Left lobe of liver (tissue), 2 donors: ENCODE measurements around the gene FAM170A. TPM values are rescaled to one million over a fixed set of nuclear protein-coding genes. Genes with fewer than 3 reads are reported as not detected.

Source experiments
- ATAC-seq: fragments of 200-7000 bp; cut with Tn5 transposase; one replicate; pipeline ENCODE4 v1.9.1; 2020; ENCODE audit warnings: mild to moderate bottlenecking, moderate library complexity
- DNase-seq: peaks from one replicate; pipeline ENCODE4 v3.0.0-alpha.2; 2020; ENCODE audit warnings: low spot score
- total RNA-seq: library from RNA; stranded (reverse); gene quantifications from one replicate; pipeline ENCODE4 v1.2.1, GENCODE V29; 2021
- donor health status: DM: no; HTN: no; CAD: no; lungs with moderate emphysema.
- donor health status: DM: no; HTN: yes; CAD: no.

FAM170A gene
- not detected for total RNA-seq

DNA sequence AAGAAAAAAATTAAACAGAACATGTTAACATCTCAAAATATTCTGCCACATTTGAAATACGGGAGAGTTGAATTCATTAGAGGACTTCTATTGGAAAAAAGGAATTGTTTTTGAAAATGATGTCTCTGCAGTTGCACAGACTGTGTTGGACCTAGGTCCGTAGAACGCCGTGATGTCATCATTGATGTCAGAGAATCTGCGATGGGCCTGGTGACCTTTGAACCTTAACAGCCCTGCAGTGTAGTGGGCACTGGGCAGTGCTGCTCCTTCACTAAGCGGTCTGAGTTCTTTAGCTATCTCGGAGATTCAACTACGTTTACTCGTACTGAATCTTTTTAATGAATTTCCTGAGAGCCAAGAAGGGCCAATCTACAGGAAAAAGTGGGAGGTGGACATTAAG, at the start of gene FAM170A:
TSS of gene FAM170A (plus strand) at position 220 of the 400 bp plus-strand sequence. CDS start 211 bp downstream, outside the sequence.
- ATAC-seq (no peak), DNase-seq (no peak)

DNA sequence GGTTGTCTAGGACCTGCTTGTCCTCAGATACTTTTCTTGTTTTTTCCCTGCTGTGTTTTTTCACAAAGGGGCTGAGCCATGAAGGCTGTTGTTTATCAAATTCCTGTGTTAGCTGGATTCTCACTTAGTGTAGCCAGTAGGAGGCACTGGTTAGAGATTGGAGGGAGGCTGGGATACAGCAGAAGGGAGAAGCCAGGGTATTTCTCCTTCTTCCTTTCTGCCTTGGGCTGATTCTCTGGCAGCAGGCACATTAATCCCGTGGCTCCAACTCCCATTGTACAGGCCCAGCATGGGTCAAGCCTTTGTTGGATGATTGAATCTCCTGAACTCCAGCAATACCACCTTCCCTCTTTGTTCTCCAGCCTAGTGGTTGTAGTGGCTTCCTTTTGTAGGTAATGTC, 46.4 kb upstream of the FAM170A start:
- no peak for ATAC-seq

GRCh38 chr5:119583684-119584083, 45.7 kb upstream of the FAM170A start:
- ATAC-seq (no peak), DNase-seq (no peak)

More for the DNA sequence above, 46.4 kb upstream of the FAM170A start:
- no peak for DNase-seq

- ATAC-seq, result no peak
- no peak for DNase-seq
These were observed 33.3 kb upstream of the FAM170A start for GRCh38 chr5:119596046-119596445.

DNA sequence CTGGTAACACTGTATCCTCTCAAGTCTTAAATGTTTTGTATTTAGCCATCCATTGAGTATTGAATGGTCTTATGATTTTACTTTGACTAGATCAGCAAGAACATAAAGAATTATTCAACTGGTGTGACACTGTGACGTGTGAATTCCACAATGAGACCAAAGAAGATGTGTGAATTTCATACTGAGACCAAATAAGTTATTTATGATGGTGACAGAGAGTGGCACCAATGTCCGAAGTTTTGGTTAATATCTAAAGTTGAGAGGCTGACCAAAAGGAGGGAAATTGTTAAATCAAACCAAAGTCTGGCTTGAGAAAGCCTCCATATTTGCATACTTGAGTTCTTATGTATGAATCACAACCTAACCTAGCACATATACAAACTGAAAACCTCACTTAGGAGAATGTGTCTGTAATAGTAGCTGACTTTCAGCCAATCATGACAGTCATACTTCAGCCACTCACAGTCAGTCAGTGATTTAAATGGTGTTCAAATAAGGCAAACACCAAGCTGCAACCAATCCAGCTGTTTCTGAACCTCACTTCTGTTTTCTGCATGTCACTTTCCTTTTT, 31.5 kb upstream of the FAM170A start:
- ATAC-seq, result no peak

DNA sequence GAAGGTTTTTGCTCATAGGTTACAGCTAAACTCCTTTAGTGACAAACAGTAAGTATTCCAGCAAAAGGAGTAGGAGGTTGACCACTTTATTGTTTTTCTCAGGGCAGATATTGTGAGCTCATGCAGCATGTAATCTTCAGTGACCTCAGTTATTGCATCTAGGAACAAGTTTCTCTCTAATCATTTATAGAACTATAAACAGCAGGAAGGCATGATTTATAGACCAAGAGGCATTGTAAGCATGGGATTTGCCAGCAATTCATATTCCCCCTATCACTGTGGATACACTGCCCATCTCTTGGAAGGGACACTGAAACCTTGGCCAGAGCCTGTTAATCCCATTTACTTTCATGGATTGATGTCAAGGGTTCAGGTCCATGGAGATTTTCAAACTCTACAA, 15.4 kb upstream of the FAM170A start:
- no peak for DNase-seq
- no peak for ATAC-seq

More for the DNA sequence above, 31.5 kb upstream of the FAM170A start:
- no peak for DNase-seq

GRCh38 chr5:119614838-119615237, 14.5 kb upstream of the FAM170A start:
- DNase-seq (no peak), ATAC-seq (no peak)

DNA sequence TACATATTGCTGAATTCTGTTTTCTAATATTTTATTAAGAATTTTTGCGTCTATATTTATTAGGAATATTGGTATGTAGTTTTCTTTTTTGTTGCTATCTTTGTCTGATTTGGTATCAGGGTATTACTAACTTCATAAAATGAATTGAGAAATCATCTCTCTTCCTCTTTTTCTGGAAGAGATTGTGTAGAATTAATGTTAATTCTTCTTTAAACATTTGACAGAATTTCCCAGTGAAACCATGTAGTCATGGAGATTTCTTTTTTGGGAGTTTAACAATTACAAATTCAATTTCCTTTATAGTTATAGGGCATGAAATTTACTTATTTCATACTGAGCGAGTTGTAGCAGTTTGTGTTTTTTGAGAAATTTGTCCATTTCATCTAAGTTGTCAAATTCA, 3.3 kb upstream of the FAM170A start:
- ATAC-seq (no peak), DNase-seq (no peak)

GRCh38 chr5:119630752-119631440, 1.5 kb downstream of the FAM170A start:
- ATAC-seq (no peak), DNase-seq (no peak)

DNA sequence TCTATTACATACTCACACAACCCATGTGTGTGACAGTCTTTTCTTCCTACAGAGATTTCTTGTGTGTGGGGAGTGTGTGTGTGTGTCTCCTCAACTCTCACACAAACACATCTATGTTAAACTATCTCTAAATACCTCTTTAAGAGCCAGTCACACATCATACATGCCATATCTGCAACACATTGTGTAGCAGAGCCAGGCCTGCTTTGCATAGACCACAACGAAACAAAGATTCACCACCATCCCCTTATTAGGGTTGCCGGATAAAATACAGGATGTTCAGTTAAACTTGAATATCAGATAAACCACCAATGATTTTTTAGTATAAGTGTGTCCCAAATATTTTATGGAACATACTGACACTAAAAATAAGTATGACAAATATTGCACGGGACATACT, 2.3 kb downstream of the FAM170A start:
- no peak for DNase-seq
- no peak for ATAC-seq

GRCh38 chr5:119651486-119651885, 22.1 kb downstream of the FAM170A start:
- ATAC-seq (no peak), DNase-seq (no peak)

GRCh38 chr5:119655061-119655460, 25.7 kb downstream of the FAM170A start:
- ATAC-seq, result no peak
- DNase-seq, result no peak

DNA sequence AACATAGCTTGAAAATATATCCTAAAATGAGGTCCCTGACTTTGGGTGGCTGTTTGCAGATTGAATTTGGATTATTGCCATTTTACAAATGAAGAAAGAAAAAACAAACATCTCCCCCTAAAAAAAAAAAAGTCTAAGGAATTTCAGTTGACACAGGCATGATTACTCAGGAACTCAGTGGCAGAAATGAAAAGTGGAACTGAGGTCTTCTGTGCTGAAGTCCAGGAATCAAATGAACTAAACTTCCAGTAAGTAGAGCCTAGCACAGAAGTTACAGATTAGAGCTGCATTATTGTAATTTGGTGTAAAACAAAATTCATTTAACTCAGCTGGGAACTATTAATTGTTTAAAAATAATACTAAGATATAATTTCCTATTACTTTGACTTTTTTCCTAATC, 26.7 kb downstream of the FAM170A start:
- ATAC-seq, result no peak

GRCh38 chr5:119666542-119666941, 37.2 kb downstream of the FAM170A start:
- ATAC-seq (no peak), DNase-seq (no peak)

More for the DNA sequence above, 26.7 kb downstream of the FAM170A start:
- no peak for DNase-seq

- DNase-seq, result no peak
- ATAC-seq, result no peak
These were observed 49.1 kb downstream of the FAM170A start for GRCh38 chr5:119678351-119679028.

DNA sequence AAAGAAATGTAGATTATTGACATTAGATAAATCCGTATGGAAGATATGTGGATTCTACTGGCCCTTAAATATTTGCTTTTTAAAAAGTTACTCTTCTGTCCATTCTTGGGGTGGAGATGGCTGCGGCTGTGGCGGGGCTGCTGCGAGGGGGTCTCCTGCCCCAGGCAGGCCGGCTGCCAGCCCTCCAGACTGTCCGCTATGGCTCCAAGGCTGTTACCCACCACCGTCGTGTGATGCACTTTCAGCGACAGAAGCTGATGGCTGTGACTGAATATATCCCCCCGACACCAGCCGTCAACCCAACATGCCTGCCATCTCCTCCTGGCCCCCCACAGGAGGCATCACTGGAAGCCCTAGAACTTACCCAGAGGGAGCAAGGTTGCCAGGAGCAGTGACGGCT, 50.7 kb downstream of the FAM170A start:
- ATAC-seq (no peak), DNase-seq (no peak)

DNA sequence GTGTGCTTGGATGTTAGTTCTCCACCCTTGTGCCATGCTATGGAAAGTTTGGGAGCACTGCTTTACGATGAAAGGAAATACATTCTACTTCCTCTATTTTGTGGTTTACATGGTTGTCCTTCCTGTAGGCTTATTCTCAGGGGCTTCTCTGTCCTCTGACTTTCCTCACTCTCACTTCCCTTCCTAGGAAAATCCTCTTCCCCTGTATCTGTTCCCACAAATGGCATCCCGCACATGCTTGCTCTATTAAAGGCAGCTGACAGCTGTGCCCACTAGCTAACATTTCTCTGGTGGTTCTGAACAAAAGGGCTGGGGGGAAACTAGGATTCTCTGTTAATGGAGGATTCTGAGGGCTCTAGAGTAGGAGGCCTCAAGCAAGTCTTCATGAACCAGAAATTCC, 52.4 kb downstream of the FAM170A start:
- no peak for ATAC-seq
- DNase-seq, result no peak

DNA sequence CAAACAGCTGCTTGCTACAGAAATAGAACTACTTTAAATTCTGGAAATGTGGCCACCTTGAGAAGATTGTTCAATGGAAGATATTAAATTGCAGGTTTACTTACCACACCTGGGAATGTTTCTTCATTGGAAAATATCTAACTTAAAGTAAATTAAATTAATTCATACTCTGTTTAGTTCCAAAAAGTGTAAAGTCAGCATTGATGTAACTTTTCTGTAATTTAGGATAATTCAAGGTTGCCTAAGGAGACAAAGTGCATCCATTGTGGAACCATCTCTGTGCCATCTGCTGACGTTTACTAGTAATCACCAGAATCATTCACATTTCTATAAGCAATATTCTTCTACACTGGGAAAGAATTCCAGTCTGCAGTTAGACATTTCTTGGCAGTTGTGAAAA, 53.0 kb downstream of the FAM170A start:
- no peak for ATAC-seq
- DNase-seq, result no peak
